GM21786 (cell line): ENCODE data around the gene PHYKPL.
"Not testable (repeated sequence)": the region's sequence is repeated elsewhere in the genome, so short reads cannot be mapped to it uniquely, and the experiment has no call there.

Experiments
- ATAC-seq: cut with Tn5 transposase; IDR thresholded peaks from one replicate; pipeline ENCODE4 v1.9.1; 2021; ENCODE audit not compliant: unreplicated experiment

PHYKPL gene

DNA sequence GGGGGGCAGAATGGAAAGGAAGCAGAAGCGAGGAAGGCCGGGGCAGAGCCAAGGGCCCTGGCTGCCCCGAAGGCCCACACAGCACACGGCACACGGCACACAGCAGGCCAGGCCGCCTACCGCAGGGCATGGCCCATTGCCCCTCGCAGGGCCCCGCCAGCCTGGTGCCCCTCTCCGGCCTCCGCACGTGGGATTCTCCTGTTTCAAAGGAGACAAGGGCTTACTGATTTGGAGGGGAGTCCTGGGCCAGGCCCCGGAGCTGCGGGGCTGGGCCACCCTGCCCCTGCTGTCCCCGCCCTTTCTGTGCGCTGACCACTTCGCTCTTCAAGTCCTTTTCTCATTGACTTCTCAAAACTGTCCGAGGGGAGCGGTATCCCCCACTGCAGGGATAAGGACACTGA, 7.7 kb upstream of the PHYKPL start:
- no peak for ATAC-seq

DNA sequence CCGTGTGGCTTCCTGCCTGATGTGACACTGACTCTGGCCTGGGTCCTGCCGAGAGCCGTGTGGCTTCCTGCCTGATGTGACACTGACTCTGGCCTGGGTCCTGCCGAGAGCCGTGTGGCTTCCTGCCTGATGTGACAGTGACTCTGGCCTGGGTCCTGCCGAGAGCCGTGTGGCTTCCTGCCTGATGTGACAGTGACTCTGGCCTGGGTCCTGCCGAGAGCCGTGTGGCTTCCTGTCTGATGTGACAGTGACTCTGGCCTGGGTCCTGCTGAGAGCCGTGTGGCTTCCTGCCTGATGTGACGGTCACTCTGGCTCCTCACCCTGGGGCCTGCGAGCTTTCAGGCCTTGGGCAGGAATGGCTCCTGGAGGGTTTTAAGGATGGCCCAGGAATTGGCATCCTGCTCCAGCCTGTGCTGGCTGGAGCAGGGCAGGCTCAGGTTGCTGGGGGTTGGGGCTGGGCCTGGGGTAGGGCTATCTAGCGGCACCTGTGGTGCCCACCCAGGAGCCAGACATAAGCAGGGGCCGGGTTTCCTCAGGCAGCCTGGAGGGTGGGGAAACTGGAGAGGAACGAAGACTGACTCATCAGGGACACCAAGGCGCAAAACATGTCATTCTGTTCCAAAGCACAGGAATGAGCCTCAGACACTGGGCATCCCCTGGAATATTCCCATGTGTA, 7.2 kb upstream of the PHYKPL start:
- not testable (repeated sequence) for ATAC-seq

DNA sequence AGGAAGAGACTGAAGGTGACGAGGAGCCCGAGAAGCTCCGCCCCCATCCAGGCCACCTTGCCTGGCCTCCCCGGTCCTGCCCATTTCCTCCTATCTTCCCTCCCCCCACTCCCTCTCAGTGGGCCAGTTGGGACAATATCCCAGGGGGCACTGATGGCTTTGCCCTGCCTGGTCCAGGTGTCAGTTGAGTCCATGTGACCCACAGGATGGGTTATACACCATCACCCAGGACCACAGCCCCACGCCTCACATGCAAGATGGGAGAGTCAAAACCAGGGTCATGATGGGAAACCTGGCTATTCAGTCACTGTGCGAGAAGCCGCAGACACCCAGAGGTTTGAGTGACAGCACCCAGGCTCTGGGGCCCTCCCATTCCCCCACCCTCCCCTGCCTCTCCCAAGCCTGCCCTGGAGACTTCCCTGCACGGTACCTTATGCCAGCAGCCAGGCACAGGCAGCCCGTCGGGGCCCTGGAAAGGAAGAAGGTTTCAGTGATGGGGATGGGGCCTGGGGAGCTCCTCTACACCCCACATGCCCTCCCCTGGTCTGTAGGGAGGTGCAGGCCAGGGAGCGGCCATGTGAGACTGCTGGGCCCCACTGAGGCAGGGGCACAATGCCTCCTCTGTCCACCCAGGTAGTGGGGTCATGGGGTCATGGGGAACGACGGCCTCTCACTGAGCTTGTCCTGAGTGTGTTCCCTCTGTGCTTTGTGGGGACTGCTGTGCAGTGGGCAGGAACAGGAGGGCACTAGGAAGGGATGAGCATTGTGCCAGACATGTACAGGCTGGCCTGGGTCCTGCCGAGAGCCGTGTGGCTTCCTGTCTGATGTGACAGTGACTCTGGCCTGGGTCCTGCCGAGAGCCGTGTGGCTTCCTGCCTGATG, 6.3 kb upstream of the PHYKPL start:
- ATAC-seq: no peak

DNA sequence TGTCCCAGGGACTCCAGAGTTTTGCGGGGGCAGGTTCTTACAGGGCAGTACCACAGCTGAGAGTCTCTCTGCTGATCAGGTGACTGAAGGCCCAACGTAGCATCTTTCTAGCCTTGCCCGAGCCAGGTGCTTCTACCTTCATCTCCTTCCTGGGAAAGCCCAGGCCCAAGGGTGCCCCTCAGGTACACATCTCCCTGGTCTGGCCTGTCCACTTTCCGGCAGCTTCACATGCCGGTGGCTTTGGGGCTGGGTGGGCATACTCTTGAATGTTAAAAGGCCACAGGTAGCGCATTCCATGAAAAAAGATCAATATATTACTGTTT, 5.7 kb upstream of the PHYKPL start:
- no peak for ATAC-seq

DNA sequence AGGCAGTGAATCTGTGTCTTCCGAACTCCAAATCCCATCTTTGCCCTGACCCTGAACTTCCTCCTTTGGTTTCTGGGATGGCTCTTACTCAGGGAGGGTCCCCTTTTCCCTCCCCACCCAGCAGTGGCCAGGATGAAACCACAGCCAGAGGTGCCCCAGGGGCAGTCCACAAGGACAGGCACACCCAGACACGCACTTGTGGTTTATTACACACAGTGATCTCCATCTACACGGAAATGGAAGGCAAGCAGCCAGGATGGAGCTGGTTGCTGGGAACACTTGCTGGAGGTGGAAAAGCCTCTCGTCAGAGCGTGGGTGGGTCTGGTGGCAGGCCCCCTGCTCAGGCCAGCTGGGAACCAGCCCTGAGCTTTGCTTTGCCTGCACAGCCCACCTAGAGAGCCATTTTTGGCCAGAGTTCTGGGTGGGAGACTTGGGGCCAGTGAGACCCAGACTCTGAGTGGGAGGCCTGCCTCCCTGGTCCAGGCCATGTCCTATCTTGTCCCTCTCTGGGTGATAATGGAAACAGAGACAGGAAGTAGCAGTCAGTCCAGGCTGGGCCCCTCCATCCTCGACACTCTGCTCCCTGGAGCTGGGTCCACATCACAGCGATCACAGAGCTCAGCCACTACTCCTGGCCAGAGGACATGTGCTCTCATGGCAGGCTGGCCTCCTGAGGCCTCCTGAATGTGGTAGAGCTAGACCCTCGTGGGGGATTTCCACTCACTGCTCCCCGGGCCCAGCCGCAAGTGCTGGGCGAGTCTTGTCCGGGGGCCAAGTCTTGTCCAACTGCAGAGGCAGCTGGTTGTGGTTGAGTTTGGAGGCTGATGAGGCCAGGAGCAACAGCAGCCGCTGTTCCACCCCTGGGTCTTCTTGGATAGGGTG, 5.1 kb upstream of the PHYKPL start:
- no peak for ATAC-seq

DNA sequence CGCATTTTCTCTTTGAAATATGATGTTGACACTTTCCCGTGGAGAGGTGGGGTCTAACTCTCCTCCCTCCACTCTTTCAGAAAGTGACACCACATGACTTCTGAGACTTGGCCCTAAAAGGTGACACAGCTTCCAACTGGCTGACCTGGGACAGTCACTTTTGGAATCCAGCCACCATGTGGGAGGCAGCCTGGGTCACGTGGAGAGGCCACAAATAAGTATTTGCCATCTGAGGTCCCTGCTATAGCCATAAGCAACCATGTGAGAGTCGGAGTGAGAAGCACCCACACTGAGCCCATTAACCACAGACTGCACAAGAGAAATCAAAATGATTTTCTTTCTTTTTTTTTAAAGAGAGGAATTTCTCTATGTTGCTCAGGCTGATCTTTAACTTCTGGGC, 4.1 kb upstream of the PHYKPL start:
- ATAC-seq: no peak

DNA sequence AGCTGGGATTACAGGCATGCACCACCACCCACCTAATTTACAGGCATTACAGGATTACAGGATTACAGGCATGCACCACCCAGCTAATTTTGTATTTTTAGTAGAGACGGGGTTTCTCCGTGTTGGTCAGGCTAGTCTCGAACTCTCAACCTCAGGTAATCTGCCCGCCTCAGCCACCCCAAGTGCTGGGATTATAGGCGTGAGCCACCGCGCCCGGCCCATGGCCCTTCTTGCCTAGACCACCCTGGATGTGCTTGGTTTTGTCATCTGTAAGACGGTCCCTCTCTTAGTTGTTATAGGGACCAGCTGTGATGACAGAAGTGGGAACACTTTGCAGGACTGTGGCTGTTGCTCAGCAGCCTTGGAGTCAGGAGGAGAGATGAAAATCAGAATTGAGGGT, 3.5 kb upstream of the PHYKPL start:
- no peak for ATAC-seq

DNA sequence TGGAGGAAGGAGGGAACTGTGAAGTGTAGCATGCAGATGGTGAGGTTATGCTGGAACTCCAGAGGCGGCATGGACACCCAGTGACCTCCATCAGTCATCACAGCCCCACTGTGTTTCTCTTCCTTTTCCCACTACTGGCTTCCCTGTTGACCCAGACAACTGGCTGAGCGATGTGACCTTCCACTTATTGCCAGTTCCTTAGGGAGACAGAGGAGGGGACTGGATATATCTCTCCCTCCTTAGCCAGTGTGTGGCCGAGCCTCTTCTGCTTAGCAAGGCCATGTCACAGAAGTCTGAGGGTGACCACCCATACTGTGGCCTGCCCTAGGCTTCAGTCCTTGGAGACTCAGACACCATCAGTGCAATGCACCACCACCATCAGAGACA, 3.0 kb upstream of the PHYKPL start:
- ATAC-seq: no peak

DNA sequence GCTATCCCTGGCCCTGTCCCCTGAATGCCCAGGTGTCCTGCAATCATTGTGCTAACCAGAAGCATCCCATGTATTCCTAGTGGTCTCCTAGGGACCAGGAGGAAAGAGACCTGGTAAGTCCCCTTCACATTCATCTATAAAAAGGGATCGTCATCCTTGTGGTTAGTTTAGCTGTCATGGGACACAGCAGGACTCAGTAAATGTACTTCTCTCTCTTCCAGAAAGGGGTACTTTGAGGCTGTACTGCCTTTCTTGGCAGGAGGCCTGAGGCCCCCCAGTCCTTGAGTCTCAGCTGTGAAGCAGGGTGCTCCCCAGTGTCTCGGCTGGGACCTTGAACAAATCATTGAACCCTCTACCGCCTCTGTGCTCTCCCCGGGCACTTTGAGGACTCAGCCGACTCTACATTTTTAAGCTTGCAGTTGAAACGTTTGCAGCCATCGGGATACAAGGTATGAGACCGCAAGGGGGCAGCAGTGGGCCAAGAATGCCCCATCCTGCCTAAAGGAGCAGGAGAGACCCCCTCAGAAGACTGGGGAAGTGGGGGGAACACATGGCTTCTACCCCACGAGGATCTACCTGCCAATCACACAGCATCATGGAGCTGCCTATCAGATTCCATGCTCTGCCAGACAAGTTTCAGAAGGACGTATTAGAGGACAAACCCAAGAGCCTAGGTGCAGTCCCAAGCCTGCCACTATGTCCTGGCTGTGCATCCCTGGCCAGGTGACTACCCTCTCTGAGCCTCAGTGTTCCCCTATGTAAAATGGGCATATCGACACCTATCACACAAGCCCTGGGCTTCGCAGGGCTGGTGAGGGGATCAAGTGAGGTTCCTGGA, 2.4 kb upstream of the PHYKPL start:
- ATAC-seq: no peak

DNA sequence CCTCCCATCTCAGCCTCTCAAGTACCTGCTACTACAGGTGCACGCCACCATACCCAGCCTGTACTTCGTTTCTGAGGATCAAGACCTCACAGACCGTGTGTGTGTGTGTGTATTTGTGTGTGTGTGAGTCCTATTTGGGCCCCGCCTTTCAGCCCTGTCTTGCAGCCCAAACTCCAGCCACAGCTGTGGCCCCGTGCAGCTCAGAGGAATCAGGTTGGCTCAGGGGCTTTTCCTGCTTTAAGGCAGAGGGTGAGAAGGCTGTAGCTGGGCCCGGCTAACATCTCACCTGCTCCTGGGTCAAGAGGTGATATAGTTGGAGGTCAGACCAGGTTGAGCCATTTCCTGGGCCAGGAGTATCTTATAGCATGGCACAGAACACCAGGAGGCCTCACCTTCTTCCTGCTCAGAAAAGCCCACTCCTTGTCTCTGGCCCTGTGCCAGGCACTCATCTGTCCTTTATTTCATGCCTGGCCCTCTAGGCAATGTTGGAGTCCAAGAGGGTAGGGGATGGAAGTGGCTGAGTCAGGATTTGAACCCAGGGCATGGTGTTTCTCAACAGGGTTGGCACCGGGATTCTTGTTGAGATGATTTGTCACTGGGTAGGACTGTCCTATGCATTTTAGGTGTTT, 1.6 kb upstream of the PHYKPL start:
- no peak for ATAC-seq

DNA sequence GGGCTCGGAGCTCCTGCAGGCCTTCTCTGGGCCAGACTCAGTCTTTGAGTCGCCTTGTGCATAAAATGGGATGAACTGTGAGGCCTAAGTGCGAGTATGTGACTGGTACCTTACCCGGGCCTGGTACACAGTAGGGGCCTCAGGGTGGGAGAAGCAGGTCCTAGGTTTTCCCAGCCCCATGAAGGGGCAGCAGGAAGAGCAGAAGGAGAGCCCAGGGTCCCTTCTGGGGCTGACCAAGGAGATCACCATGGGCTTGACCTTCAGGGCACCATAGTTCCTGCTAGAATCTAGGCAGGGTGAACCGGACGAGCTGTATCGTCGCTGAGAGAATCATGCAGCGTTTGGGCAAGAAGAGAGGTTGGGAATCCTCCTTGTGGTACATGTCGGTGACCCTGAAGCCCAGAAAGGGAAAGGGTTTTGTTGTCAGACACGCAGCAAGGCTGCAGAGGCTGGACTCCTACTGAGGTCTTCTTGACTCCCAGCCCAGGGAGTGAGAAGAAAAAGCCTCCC, 373 bp upstream of the PHYKPL start:
- no peak for ATAC-seq

DNA sequence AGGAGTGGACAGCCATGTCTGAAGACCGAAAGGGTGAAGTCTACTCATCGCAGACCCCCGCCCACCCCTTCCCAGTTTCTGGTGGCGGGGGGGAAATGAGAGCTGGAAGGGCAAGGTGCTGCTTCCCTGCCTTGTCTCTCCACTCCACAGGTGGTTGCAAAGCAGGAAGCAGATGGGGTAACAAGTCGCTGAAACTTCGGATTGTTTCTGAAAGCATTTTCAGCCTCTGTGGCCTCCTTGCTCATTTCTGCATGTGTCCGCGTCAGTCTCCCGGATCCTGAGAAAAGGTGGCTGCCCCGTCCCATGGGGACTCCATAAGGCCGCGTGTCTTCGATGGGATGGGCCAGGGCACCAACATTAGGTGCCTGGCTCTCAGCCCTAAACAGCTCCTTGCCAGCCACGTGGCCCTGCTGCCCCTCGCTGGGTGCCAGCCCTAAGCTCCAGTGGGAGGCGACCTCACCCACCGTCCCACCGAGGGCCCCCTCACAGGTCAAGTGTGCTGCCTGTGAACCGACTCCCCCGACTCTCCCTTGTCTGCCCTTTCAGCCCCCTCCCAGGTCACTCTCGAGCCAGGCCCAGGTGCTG, 971 bp downstream of the PHYKPL start:
- ATAC-seq: peak; percentile 2

DNA sequence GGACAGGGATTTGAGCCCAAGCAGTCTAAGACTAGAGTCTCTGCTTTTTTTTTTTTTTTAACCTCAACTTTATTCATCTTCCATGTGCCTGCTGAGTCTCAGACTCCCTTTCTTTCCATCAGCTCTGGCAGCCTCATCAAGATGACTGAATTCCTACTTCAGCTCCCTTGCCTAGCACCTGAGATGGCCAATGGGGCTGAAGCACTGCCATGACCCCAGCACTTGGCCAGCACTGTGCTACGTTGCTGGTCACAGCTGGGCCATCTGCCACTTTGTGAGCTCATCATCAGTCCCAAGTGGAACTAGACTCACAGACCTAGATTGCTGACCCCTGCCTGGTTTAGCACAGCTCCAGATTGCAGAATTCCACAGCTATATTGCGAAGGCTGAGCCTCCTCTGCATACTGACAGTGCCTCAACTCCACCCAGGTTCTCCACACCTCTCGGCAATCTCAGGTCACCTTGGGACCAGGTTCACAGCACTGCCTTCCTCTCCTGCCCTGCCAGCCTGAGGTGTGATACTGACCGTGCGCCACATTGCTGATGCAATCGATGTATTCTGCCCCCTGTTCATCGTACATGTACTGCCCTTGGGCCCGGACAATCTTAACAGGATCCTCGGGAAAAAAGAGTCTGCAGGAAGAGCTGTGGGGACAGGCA, 1.6 kb downstream of the PHYKPL start:
- no peak for ATAC-seq

DNA sequence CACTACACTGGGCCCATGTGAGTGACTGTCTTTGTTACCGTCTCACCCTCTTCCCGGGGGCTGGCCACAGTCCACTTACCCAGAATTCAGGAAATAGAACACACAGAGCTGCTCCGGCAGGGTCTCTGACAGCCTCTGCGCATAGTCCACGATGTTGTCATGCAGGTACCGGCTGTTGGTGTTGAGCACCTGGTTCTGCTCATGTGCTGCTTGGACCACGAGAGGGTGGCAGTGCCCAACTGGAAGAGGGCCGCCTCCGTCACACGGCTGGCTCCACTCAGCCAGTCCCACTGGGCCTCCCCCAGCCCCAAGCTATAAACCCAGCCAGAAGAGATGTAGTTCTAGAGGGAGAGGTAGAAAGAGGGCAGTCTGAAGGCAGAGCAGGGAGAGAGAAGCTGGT, 2.7 kb downstream of the PHYKPL start:
- ATAC-seq: no peak

DNA sequence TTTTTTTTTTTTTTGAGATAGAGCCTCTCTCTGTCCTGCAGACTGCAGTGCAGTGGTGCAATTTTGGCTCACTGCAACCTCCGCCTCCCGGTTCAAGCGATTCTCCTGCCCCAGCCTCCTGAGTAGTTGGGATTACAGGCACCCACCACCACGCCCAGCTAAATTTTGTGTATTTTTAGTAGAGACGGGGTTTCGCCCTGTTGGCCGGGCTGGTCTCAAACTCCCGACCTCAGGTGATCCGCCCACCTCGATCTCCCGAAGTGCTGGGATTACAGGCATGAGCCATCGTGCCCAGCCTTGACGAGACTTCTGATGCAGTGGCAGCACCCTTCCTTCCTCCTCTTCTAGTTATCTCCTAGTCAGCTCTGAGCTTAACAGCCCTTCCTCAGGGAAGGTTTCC, 3.5 kb downstream of the PHYKPL start:
- not testable (repeated sequence) for ATAC-seq

DNA sequence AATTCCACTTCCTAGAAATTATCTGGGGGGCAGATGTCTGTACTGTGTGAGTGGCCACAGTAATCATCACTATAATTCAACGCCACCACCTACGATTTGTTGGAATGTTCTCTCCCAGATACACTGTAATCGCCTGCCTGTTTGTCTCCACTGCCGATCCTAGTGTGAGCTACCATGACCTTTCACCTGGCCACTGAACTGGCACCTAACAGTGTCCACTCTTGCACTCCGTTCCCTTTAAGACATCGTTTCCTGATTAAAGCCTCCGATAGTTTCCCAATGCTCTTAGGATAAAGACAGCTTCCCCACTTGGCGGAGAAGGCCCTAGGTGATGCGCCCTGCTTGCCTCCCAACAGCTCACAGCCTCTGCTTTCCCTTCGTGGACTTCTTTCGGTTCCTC, 4.0 kb downstream of the PHYKPL start:
- no peak for ATAC-seq

DNA sequence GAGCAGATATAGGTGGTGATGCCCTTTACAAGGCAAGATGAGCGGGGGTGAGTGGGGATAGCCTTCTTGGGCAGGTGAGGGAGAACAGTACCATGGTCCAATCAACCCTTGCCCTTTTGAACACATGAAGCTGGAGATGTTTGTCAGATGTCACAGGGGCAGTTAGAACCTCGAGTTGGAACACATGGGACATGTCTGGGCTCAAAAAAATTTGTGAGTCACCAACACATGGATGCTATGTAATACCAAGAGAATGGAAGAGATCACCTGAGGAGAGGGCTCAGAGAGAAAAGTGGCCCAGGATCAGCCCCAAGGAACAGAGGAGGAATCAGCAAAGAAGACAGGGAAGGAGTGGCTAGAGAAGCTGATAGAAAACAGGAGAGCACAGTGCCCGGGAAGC, 4.7 kb downstream of the PHYKPL start:
- ATAC-seq: no peak

DNA sequence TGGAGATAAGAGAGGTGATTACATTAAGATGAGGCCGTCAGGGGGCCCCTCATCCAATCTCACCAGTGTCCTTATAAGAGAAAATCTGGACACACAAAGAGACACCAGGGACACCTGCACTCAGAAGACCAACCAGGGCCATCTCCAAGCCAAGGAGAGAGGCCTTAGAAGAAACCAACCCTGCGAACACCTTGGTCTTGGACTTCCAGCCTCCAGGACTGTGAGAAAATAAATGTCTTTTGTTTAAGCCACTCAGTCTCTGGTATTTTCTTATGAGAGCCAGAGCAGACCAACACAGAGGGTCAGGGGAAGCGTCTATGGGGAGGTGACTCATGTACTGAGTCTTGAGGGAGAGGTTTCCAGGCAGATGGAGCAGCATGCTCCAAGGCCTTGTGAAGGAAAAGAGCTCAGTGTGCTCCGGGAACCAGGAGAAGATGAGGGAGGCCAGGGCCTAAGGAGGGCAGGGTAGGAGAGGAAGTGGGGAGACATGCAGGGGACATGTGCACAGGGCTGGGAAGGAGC, 5.4 kb downstream of the PHYKPL start:
- ATAC-seq: no peak

DNA sequence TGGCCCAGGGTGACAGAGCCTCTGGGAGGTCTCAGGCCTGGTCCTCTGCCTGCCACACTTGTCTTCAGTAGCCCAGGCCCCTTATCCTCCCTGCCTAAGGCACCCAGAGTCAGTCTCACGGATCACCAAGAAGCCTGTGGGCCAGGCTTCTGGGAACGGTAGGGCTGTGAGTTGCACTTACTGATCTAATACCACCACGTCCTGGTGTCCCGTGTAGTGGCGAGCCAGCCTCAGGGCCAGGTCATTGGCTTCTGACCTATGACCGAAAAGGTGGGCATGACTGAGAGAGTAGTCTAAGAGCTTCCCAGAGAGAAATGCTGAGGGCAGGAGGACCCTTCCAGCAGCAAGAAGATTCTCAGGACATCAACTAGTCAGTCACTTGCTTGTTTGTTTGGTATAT, 7.4 kb downstream of the PHYKPL start:
- no peak for ATAC-seq
